ENCODE data around the gene MREG. TPM values are rescaled to one million over a fixed set of nuclear protein-coding genes. Genes with fewer than 3 reads are reported as not detected.

The MREG gene
- total and polyA plus RNA-seq, 2 experiments from 2014 or later, result 19.4 to 25.3 TPM

DNA sequence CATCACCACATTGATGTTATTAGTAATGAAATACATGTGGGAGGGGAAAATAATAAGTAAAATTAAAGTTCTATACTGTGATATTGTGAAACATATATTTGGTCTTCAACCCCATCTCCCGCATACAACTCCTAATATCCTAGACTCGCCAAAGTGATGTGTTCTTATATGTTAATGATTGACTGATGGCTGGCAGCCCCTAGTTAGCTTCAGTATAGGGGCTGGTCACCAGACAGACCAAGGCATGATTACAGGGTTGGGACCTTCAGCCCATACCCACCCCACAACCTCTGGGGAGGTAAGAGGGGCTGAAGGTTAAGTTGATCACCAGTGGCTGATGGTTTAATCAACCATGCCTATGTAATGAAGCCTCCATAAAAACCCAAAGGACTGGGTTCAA is 28.1 kb upstream of the MREG start (continued):
- TF ChIP-seq, protein P1, sequence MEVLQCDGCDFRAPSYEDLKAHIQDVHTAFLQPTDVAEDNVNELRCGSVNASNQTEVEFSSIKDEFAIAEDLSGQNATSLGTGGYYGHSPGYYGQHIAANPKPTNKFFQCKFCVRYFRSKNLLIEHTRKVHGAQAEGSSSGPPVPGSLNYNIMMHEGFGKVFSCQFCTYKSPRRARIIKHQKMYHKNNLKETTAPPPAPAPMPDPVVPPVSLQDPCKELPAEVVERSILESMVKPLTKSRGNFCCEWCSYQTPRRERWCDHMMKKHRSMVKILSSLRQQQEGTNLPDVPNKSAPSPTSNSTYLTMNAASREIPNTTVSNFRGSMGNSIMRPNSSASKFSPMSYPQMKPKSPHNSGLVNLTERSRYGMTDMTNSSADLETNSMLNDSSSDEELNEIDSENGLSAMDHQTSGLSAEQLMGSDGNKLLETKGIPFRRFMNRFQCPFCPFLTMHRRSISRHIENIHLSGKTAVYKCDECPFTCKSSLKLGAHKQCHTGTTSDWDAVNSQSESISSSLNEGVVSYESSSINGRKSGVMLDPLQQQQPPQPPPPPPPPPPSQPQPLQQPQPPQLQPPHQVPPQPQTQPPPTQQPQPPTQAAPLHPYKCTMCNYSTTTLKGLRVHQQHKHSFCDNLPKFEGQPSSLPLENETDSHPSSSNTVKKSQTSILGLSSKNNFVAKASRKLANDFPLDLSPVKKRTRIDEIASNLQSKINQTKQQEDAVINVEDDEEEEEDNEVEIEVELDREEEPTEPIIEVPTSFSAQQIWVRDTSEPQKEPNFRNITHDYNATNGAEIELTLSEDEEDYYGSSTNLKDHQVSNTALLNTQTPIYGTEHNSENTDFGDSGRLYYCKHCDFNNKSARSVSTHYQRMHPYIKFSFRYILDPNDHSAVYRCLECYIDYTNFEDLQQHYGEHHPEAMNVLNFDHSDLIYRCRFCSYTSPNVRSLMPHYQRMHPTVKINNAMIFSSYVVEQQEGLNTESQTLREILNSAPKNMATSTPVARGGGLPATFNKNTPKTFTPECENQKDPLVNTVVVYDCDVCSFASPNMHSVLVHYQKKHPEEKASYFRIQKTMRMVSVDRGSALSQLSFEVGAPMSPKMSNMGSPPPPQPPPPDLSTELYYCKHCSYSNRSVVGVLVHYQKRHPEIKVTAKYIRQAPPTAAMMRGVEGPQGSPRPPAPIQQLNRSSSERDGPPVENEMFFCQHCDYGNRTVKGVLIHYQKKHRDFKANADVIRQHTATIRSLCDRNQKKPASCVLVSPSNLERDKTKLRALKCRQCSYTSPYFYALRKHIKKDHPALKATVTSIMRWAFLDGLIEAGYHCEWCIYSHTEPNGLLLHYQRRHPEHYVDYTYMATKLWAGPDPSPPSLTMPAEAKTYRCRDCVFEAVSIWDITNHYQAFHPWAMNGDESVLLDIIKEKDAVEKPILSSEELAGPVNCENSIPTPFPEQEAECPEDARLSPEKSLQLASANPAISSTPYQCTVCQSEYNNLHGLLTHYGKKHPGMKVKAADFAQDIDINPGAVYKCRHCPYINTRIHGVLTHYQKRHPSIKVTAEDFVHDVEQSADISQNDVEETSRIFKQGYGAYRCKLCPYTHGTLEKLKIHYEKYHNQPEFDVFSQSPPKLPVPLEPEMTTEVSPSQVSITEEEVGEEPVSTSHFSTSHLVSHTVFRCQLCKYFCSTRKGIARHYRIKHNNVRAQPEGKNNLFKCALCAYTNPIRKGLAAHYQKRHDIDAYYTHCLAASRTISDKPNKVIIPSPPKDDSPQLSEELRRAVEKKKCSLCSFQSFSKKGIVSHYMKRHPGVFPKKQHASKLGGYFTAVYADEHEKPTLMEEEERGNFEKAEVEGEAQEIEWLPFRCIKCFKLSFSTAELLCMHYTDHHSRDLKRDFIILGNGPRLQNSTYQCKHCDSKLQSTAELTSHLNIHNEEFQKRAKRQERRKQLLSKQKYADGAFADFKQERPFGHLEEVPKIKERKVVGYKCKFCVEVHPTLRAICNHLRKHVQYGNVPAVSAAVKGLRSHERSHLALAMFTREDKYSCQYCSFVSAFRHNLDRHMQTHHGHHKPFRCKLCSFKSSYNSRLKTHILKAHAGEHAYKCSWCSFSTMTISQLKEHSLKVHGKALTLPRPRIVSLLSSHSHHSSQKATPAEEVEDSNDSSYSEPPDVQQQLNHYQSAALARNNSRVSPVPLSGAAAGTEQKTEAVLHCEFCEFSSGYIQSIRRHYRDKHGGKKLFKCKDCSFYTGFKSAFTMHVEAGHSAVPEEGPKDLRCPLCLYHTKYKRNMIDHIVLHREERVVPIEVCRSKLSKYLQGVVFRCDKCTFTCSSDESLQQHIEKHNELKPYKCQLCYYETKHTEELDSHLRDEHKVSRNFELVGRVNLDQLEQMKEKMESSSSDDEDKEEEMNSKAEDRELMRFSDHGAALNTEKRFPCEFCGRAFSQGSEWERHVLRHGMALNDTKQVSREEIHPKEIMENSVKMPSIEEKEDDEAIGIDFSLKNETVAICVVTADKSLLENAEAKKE (CRISPR knock-in tag; IDR thresholded peaks at IDR 0.05), result no peak
- TF ChIP-seq ZNF331 (CRISPR knock-in tag; IDR thresholded peaks at IDR 0.05; ENCODE audit: low read depth), result no peak
- no peak for TF ChIP-seq STAT1 (IDR thresholded peaks at IDR 0.05; ENCODE audit: unreplicated experiment)
- TF ChIP-seq CREB1 (CRISPR knock-in tag; IDR thresholded peaks at IDR 0.05; ENCODE audit: low read depth), result no peak
- TF ChIP-seq, protein P2, sequence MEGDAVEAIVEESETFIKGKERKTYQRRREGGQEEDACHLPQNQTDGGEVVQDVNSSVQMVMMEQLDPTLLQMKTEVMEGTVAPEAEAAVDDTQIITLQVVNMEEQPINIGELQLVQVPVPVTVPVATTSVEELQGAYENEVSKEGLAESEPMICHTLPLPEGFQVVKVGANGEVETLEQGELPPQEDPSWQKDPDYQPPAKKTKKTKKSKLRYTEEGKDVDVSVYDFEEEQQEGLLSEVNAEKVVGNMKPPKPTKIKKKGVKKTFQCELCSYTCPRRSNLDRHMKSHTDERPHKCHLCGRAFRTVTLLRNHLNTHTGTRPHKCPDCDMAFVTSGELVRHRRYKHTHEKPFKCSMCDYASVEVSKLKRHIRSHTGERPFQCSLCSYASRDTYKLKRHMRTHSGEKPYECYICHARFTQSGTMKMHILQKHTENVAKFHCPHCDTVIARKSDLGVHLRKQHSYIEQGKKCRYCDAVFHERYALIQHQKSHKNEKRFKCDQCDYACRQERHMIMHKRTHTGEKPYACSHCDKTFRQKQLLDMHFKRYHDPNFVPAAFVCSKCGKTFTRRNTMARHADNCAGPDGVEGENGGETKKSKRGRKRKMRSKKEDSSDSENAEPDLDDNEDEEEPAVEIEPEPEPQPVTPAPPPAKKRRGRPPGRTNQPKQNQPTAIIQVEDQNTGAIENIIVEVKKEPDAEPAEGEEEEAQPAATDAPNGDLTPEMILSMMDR (conservative IDR thresholded peaks at IDR 0.05; ENCODE audit: low read depth in 2 of 2), result no peak
- TF ChIP-seq JUNB (IDR thresholded peaks at IDR 0.05; ENCODE audit: unreplicated experiment), result no peak
- TF ChIP-seq, protein P3, sequence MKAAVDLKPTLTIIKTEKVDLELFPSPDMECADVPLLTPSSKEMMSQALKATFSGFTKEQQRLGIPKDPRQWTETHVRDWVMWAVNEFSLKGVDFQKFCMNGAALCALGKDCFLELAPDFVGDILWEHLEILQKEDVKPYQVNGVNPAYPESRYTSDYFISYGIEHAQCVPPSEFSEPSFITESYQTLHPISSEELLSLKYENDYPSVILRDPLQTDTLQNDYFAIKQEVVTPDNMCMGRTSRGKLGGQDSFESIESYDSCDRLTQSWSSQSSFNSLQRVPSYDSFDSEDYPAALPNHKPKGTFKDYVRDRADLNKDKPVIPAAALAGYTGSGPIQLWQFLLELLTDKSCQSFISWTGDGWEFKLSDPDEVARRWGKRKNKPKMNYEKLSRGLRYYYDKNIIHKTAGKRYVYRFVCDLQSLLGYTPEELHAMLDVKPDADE (IDR thresholded peaks at IDR 0.05), result no peak
- TF ChIP-seq POLR2AphosphoS5 (IDR thresholded peaks at IDR 0.05; ENCODE audit: low read depth), result no peak
- no peak for TF ChIP-seq ZNF114 (CRISPR knock-in tag; IDR thresholded peaks at IDR 0.05)

Measured in GM23338 (cell line).